Muscle layer of colon (tissue), 2 donors: ENCODE data around the gene PIK3CA.
A peak's percentile ranks its signal among the peaks of the same experiment; 100 is the strongest.

Source experiments
- H3K27ac ChIP-seq: one replicate; pipeline ENCODE4 v1.7.0; 2013; ENCODE audit warnings: low read depth, mild to moderate bottlenecking, low read length, moderate library complexity
- H3K27me3 ChIP-seq, 2 donors: one replicate each; pipeline ENCODE4 v1.7.0; 2013; ENCODE audit warnings: low read length in 2 of 2, mild to moderate bottlenecking in 2 of 2; ENCODE audit not compliant: insufficient read depth in 2 of 2, control insufficient read depth in 1 of 2
- H3K36me3 ChIP-seq: one replicate; pipeline ENCODE4 v1.7.0; 2013; ENCODE audit warnings: mild to moderate bottlenecking, low read length; ENCODE audit not compliant: insufficient read depth
- H3K4me1 ChIP-seq: one replicate; pipeline ENCODE4 v1.7.0; 2013; ENCODE audit warnings: mild to moderate bottlenecking, low read length; ENCODE audit not compliant: insufficient read depth
- H3K4me3 ChIP-seq, 2 donors: one replicate each; pipeline ENCODE4 v1.7.0; 2013; ENCODE audit warnings: low read length in 2 of 2, low read depth in 1 of 2, mild to moderate bottlenecking in 1 of 2, moderate library complexity in 1 of 2
- H3K9ac ChIP-seq: one replicate; pipeline ENCODE4 v1.7.0; 2013; ENCODE audit warnings: low read length
- H3K9me3 ChIP-seq: one replicate; pipeline ENCODE4 v1.7.0; 2013; ENCODE audit warnings: mild to moderate bottlenecking, low read length
- donor health status: abdominal sarcoma.
- donor health status: Adenocarcinoma of cecum.

Gene PIK3CA

GRCh38 chr3:179136195-179136594 is 12.0 kb upstream of the PIK3CA start:
- H3K4me3 ChIP-seq = no peak overlapping the region
- no peaks in the 10 kb centered on the region for H3K4me1 ChIP-seq
- H3K36me3 ChIP-seq = no peaks in the 10 kb centered on the region
- no peaks in the 10 kb centered on the region for H3K9me3 ChIP-seq
- H3K27me3 ChIP-seq = no peaks in the 10 kb centered on the region
- no peak overlapping the region for H3K27ac ChIP-seq
- H3K9ac ChIP-seq = no peak overlapping the region

- Histone ChIP-seq H3K4me1 (no peaks in the 10 kb centered on the region), H3K9me3 (no peaks in the 10 kb centered on the region), H3K4me3 (no peak overlapping the region), H3K27ac (no peak overlapping the region), H3K36me3 (no peaks in the 10 kb centered on the region), H3K27me3 (no peaks in the 10 kb centered on the region), H3K9ac (no peak overlapping the region)
Observed at GRCh38 chr3:179141890-179142289, 6.3 kb upstream of the PIK3CA start.

- Histone ChIP-seq H3K9me3 (no peaks in the 10 kb centered on the region), H3K36me3 (no peaks in the 10 kb centered on the region), H3K27ac (peak overlapping the region; percentile 78), H3K9ac (peak overlapping the region; percentile 67), H3K27me3 (no peaks in the 10 kb centered on the region), H3K4me1 (no peaks in the 10 kb centered on the region), H3K4me3 (peak overlapping the region; percentile 92 to 95)
Observed at GRCh38 chr3:179146911-179147513, 1.1 kb upstream of the PIK3CA start.

GRCh38 chr3:179147514-179147872 is 664 bp upstream of the PIK3CA start:
- peak overlapping the region; percentile 67 for H3K9ac ChIP-seq
- H3K4me3 ChIP-seq = peak overlapping the region; percentile 92 to 95
- no peaks in the 10 kb centered on the region for H3K27me3 ChIP-seq
- H3K36me3 ChIP-seq = no peaks in the 10 kb centered on the region
- peak overlapping the region; percentile 78 for H3K27ac ChIP-seq
- H3K4me1 ChIP-seq = no peaks in the 10 kb centered on the region
- H3K9me3 ChIP-seq = no peaks in the 10 kb centered on the region

- no peaks in the 10 kb centered on the region for H3K27me3 ChIP-seq
- peak overlapping the region; percentile 92 to 95 for H3K4me3 ChIP-seq
- no peaks in the 10 kb centered on the region for H3K36me3 ChIP-seq
- H3K9ac ChIP-seq = peak overlapping the region; percentile 75
- peak overlapping the region; percentile 99 for H3K27ac ChIP-seq
- no peaks in the 10 kb centered on the region for H3K9me3 ChIP-seq
- no peaks in the 10 kb centered on the region for H3K4me1 ChIP-seq
Observed at GRCh38 chr3:179148616-179149405, 654 bp downstream of the PIK3CA start.

GRCh38 chr3:179149406-179149867 is 1.3 kb downstream of the PIK3CA start:
- H3K4me3 ChIP-seq = peak overlapping the region; percentile 92 to 95
- H3K27me3 ChIP-seq = no peaks in the 10 kb centered on the region
- no peaks in the 10 kb centered on the region for H3K4me1 ChIP-seq
- H3K9me3 ChIP-seq = no peaks in the 10 kb centered on the region
- peak overlapping the region; percentile 75 for H3K9ac ChIP-seq
- H3K36me3 ChIP-seq = no peaks in the 10 kb centered on the region
- H3K27ac ChIP-seq = peak overlapping the region; percentile 99

- Histone ChIP-seq H3K27me3 (no peaks in the 10 kb centered on the region), H3K27ac (no peak overlapping the region), H3K9me3 (no peaks in the 10 kb centered on the region), H3K4me3 (peak overlapping the region in 1 of 2 donors; percentile 92), H3K4me1 (no peaks in the 10 kb centered on the region), H3K36me3 (no peaks in the 10 kb centered on the region), H3K9ac (peak overlapping the region; percentile 75)
Observed at GRCh38 chr3:179149951-179150350, 1.8 kb downstream of the PIK3CA start.

GRCh38 chr3:179150610-179151009 is 2.5 kb downstream of the PIK3CA start:
- peaks cover under 1% of the 10 kb centered on the region for H3K4me1 ChIP-seq

GRCh38 chr3:179151474-179151873 is 3.3 kb downstream of the PIK3CA start:
- H3K4me3 ChIP-seq = no peak overlapping the region
- peaks cover 10% of the 10 kb centered on the region for H3K4me1 ChIP-seq
- no peaks in the 10 kb centered on the region for H3K9me3 ChIP-seq
- no peak overlapping the region for H3K27ac ChIP-seq
- no peaks in the 10 kb centered on the region for H3K36me3 ChIP-seq
- no peaks in the 10 kb centered on the region for H3K27me3 ChIP-seq
- H3K9ac ChIP-seq = no peak overlapping the region

More at GRCh38 chr3:179150610-179151009, 2.5 kb downstream of the PIK3CA start:
- H3K27me3 ChIP-seq = no peaks in the 10 kb centered on the region
- H3K4me3 ChIP-seq = no peak overlapping the region
- H3K36me3 ChIP-seq = no peaks in the 10 kb centered on the region
- H3K27ac ChIP-seq = no peak overlapping the region
- no peak overlapping the region for H3K9ac ChIP-seq
- H3K9me3 ChIP-seq = no peaks in the 10 kb centered on the region

GRCh38 chr3:179156170-179156569 is 8.0 kb downstream of the PIK3CA start:
- peaks cover 11% of the 10 kb centered on the region for H3K4me1 ChIP-seq
- H3K27me3 ChIP-seq = no peaks in the 10 kb centered on the region
- no peak overlapping the region for H3K4me3 ChIP-seq
- no peaks in the 10 kb centered on the region for H3K36me3 ChIP-seq
- H3K9me3 ChIP-seq = no peaks in the 10 kb centered on the region
- H3K27ac ChIP-seq = no peak overlapping the region
- H3K9ac ChIP-seq = no peak overlapping the region

- Histone ChIP-seq H3K4me1 (peaks cover 11% of the 10 kb centered on the region), H3K9ac (no peak overlapping the region), H3K36me3 (no peaks in the 10 kb centered on the region), H3K27ac (no peak overlapping the region), H3K27me3 (no peaks in the 10 kb centered on the region), H3K9me3 (no peaks in the 10 kb centered on the region), H3K4me3 (no peak overlapping the region)
Observed at GRCh38 chr3:179156775-179157174, 8.6 kb downstream of the PIK3CA start.
